Measurements from ENCODE around the gene TCOF1. TPM values are rescaled to one million over a fixed set of nuclear protein-coding genes. Genes with fewer than 3 reads are reported as not detected.

Gene TCOF1
- total and polyA plus RNA-seq, 2 experiments from 2014 or later, result 86.8 to 165 TPM

DNA sequence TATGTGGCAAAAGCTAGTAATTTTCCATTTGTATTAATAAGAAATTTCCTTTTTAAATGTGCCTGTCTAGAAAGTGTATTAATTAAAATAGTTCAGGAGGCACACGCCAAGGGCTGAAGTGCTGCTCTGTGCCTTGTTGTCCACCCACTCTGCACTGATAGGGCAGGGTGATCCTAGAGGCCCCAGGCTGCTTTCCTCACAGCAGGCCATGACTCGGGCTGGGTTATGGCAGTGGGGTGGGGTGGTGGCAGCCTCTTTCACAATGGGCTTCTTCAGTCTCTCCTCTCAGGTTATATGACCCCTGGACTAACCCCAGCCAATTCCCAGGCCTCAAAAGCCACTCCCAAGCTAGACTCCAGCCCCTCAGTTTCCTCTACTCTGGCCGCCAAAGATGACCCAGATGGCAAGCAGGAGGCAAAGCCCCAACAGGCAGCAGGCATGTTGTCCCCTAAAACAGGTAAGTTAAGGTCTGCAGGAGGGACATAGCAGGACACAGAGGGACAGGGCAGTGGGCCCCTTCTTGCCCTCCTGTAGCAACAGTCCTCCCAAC, 35.7 kb downstream of the TCOF1 start:
- Mint-ChIP-seq H3K27me3 (ENCODE audit: insufficient read depth, low read depth, poor library complexity) (peaks cover 2% of the 10 kb centered on the region), H3K27ac (no peak overlapping the region), H3K4me1 (no peaks in the 10 kb centered on the region; the same call in 2 of the 3 replicates), H3K36me3 (ENCODE audit: low read depth) (peaks cover 93% of the 10 kb centered on the region), H3K4me3 (no peak overlapping the region), H3K9me3 (no peaks in the 10 kb centered on the region)
- Histone ChIP-seq H3K4me3 (no peak overlapping the region), H3F3A (replicated peaks; ENCODE audit: low read depth) (0 out of 2 replicates have a peak, but pooled peaks cover 2% of the 10 kb centered on the region), H2AFZ (no peak overlapping the region), H3K79me2 (replicated peaks; ENCODE audit: insufficient read depth) (no peaks in the 10 kb centered on the region), H3K27me3 (ENCODE audit: insufficient read depth) (no peaks in the 10 kb centered on the region), H3K9me2 (ENCODE audit: insufficient read depth) (no peaks in the 10 kb centered on the region), H3K36me3 (ENCODE audit: insufficient read depth) (peaks cover 48% of the 10 kb centered on the region), H4K20me1 (replicated peaks; ENCODE audit: insufficient read depth) (peaks cover 12% of the 10 kb centered on the region), H3K4me1 (ENCODE audit: insufficient read depth) (no peaks in the 10 kb centered on the region), H3K4me2 (no peak overlapping the region), H3K27ac (ENCODE audit: low read depth) (no peak overlapping the region)
- no peak for ATAC-seq
- DNase-seq (ENCODE audit: low spot score), result no peak
- no peak for TF ChIP-seq EZH2 (IDR thresholded peaks at IDR 0.05; ENCODE audit: low read depth, unreplicated experiment)
- no peak for TF ChIP-seq EZH2phosphoT487 (IDR thresholded peaks at IDR 0.05; ENCODE audit: unreplicated experiment)
- TF ChIP-seq, protein P1, sequence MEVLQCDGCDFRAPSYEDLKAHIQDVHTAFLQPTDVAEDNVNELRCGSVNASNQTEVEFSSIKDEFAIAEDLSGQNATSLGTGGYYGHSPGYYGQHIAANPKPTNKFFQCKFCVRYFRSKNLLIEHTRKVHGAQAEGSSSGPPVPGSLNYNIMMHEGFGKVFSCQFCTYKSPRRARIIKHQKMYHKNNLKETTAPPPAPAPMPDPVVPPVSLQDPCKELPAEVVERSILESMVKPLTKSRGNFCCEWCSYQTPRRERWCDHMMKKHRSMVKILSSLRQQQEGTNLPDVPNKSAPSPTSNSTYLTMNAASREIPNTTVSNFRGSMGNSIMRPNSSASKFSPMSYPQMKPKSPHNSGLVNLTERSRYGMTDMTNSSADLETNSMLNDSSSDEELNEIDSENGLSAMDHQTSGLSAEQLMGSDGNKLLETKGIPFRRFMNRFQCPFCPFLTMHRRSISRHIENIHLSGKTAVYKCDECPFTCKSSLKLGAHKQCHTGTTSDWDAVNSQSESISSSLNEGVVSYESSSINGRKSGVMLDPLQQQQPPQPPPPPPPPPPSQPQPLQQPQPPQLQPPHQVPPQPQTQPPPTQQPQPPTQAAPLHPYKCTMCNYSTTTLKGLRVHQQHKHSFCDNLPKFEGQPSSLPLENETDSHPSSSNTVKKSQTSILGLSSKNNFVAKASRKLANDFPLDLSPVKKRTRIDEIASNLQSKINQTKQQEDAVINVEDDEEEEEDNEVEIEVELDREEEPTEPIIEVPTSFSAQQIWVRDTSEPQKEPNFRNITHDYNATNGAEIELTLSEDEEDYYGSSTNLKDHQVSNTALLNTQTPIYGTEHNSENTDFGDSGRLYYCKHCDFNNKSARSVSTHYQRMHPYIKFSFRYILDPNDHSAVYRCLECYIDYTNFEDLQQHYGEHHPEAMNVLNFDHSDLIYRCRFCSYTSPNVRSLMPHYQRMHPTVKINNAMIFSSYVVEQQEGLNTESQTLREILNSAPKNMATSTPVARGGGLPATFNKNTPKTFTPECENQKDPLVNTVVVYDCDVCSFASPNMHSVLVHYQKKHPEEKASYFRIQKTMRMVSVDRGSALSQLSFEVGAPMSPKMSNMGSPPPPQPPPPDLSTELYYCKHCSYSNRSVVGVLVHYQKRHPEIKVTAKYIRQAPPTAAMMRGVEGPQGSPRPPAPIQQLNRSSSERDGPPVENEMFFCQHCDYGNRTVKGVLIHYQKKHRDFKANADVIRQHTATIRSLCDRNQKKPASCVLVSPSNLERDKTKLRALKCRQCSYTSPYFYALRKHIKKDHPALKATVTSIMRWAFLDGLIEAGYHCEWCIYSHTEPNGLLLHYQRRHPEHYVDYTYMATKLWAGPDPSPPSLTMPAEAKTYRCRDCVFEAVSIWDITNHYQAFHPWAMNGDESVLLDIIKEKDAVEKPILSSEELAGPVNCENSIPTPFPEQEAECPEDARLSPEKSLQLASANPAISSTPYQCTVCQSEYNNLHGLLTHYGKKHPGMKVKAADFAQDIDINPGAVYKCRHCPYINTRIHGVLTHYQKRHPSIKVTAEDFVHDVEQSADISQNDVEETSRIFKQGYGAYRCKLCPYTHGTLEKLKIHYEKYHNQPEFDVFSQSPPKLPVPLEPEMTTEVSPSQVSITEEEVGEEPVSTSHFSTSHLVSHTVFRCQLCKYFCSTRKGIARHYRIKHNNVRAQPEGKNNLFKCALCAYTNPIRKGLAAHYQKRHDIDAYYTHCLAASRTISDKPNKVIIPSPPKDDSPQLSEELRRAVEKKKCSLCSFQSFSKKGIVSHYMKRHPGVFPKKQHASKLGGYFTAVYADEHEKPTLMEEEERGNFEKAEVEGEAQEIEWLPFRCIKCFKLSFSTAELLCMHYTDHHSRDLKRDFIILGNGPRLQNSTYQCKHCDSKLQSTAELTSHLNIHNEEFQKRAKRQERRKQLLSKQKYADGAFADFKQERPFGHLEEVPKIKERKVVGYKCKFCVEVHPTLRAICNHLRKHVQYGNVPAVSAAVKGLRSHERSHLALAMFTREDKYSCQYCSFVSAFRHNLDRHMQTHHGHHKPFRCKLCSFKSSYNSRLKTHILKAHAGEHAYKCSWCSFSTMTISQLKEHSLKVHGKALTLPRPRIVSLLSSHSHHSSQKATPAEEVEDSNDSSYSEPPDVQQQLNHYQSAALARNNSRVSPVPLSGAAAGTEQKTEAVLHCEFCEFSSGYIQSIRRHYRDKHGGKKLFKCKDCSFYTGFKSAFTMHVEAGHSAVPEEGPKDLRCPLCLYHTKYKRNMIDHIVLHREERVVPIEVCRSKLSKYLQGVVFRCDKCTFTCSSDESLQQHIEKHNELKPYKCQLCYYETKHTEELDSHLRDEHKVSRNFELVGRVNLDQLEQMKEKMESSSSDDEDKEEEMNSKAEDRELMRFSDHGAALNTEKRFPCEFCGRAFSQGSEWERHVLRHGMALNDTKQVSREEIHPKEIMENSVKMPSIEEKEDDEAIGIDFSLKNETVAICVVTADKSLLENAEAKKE (CRISPR knock-in tag; IDR thresholded peaks at IDR 0.05), result no peak
- TF ChIP-seq STAT1 (IDR thresholded peaks at IDR 0.05; ENCODE audit: unreplicated experiment), result no peak
- no peak for TF ChIP-seq ZNF114 (CRISPR knock-in tag; IDR thresholded peaks at IDR 0.05)
- TF ChIP-seq JUNB (IDR thresholded peaks at IDR 0.05; ENCODE audit: unreplicated experiment), result no peak
- no peak for TF ChIP-seq CTCF (conservative IDR thresholded peaks at IDR 0.05; ENCODE audit: low read depth in 2 of 2)
- TF ChIP-seq NANOG (IDR thresholded peaks at IDR 0.05; ENCODE audit: borderline replicate concordance), result no peak
- TF ChIP-seq POLR2AphosphoS5 (IDR thresholded peaks at IDR 0.05; ENCODE audit: low read depth), result no peak
- TF ChIP-seq ZNF331 (CRISPR knock-in tag; IDR thresholded peaks at IDR 0.05; ENCODE audit: low read depth), result no peak
- TF ChIP-seq, protein P2, sequence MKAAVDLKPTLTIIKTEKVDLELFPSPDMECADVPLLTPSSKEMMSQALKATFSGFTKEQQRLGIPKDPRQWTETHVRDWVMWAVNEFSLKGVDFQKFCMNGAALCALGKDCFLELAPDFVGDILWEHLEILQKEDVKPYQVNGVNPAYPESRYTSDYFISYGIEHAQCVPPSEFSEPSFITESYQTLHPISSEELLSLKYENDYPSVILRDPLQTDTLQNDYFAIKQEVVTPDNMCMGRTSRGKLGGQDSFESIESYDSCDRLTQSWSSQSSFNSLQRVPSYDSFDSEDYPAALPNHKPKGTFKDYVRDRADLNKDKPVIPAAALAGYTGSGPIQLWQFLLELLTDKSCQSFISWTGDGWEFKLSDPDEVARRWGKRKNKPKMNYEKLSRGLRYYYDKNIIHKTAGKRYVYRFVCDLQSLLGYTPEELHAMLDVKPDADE (IDR thresholded peaks at IDR 0.05), result no peak

All from GM23338 (cell line).